ENCODE data around the gene SORCS1. TPM values are rescaled to one million over a fixed set of nuclear protein-coding genes. Genes with fewer than 3 reads are reported as not detected.
"Not testable (repeated sequence)": the region's sequence is repeated elsewhere in the genome, so short reads cannot be mapped to it uniquely, and the experiment has no call there.

The SORCS1 gene
- total RNA-seq, 2 experiments from 2014 or later, result not detected

GRCh38 chr10:107025676-107026075, 138.8 kb downstream of the SORCS1 start:
- no peaks in the 10 kb centered on the region for H3K27me3 Mint-ChIP-seq
- H3K36me3 Mint-ChIP-seq (ENCODE audit: low read depth), result no peaks in the 10 kb centered on the region
- no peak overlapping the region for H3K27ac Mint-ChIP-seq
- ChIA-PET POLR2A (no interaction called here), CTCF (no interaction called here)
- H3K4me1 Mint-ChIP-seq (ENCODE audit: low read depth), result no peaks in the 10 kb centered on the region
- TF ChIP-seq, protein P1, sequence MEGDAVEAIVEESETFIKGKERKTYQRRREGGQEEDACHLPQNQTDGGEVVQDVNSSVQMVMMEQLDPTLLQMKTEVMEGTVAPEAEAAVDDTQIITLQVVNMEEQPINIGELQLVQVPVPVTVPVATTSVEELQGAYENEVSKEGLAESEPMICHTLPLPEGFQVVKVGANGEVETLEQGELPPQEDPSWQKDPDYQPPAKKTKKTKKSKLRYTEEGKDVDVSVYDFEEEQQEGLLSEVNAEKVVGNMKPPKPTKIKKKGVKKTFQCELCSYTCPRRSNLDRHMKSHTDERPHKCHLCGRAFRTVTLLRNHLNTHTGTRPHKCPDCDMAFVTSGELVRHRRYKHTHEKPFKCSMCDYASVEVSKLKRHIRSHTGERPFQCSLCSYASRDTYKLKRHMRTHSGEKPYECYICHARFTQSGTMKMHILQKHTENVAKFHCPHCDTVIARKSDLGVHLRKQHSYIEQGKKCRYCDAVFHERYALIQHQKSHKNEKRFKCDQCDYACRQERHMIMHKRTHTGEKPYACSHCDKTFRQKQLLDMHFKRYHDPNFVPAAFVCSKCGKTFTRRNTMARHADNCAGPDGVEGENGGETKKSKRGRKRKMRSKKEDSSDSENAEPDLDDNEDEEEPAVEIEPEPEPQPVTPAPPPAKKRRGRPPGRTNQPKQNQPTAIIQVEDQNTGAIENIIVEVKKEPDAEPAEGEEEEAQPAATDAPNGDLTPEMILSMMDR (IDR thresholded peaks at IDR 0.05), result no peak
- no peak overlapping the region for H3K4me3 Mint-ChIP-seq
- ATAC-seq, result no peak
- no peaks in the 10 kb centered on the region for H3K9me3 Mint-ChIP-seq
- DNase-seq, result no peak
- intact Hi-C loops (cut with micrococcal nuclease), result no loop called here

DNA sequence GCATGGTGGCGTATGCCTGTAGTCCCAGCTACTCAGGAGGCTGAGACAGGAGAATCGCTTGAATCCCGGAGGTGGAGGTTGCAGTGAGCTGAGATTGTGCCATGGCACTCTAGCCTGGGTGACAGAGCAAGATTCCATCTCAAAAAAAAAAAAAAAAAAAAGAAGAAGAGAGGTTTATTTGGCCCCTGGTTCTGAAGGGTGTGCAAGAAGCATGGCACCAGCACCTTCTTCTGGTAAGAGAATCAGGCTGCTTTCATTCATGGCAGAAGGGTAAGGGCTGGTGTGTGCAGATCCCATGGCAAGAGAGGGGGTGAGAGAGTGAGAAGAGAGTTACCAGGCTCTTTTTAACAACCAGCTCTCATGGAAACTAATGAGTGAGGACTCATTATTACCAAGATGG, 140.5 kb downstream of the SORCS1 start:
- POLR2A ChIA-PET; intact Hi-C loops (cut with micrococcal nuclease); H3K36me3 Mint-ChIP-seq (ENCODE audit: low read depth); H3K4me3 Mint-ChIP-seq; ATAC-seq; CTCF ChIA-PET; H3K27ac Mint-ChIP-seq; DNase-seq; H3K4me1 Mint-ChIP-seq (ENCODE audit: low read depth); H3K9me3 Mint-ChIP-seq; H3K27me3 Mint-ChIP-seq: not testable (repeated sequence)

DNA sequence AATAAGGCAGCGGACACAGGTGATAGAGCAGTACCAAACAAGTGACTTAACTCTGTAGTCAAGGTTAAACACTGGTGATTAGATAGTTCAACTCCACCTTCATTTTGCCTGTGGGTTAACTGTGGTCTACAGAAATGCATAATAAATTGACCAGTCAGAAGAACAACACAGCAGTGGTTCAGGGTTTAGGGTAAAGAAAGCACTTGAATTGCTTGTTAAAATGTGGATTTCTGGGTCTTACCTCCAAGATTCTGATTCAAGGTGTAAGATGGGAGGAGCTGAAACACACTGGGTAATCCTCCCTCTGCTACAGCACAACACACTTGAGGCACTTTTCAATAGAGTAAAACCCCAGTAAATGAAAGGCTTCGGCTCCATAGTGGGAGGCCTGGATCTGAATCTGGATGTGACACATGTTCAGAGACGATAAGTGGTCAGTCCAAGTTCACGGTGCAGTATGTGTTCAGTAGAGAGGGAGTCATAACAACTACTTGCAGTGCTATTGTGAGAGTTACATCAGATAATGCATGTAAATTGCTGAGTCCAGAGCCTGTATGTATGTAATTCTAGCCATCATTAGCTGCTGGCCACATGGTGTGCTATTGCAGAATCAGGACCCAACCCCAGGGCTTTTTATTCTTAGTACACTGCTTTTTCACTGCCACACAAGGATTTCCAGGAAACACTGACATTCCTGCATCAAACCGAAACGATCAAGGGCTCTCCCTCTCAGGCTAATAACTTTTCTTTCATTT, 141.7 kb downstream of the SORCS1 start:
- Mint-ChIP-seq H3K4me1 (ENCODE audit: low read depth) (no peaks in the 10 kb centered on the region), H3K27me3 (no peaks in the 10 kb centered on the region), H3K36me3 (ENCODE audit: low read depth) (no peaks in the 10 kb centered on the region), H3K9me3 (no peaks in the 10 kb centered on the region), H3K27ac (no peak overlapping the region), H3K4me3 (no peak overlapping the region)
- POLR2A ChIA-PET, result no interaction called here
- intact Hi-C loops (cut with micrococcal nuclease), result no loop called here
- CTCF ChIA-PET, result no interaction called here
- ATAC-seq (no peak), DNase-seq (no peak)
- TF ChIP-seq, protein P1 (IDR thresholded peaks at IDR 0.05), result no peak

DNA sequence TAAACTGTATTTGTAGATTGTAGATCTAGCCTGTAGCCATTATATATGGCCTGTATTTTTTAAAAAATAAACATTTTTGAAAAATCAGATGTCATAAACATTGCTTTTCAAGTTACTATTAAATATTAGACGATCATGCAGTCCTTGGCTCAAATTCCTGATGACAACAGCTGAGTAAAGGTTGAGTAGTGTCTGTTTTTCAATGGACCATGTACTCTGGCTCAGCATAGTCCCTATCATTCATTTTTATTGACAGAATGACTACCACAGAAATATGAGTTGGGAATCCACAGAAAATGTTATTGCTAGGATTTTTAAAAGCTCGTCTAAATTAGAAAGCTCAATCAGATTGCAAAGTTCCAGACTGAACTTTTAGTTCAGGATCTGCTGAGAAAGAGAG, 145.4 kb downstream of the SORCS1 start:
- Mint-ChIP-seq H3K9me3 (no peaks in the 10 kb centered on the region), H3K27ac (no peak overlapping the region), H3K4me1 (ENCODE audit: low read depth) (no peaks in the 10 kb centered on the region), H3K27me3 (no peaks in the 10 kb centered on the region), H3K4me3 (no peak overlapping the region), H3K36me3 (ENCODE audit: low read depth) (no peaks in the 10 kb centered on the region)
- POLR2A ChIA-PET, result no interaction called here
- CTCF ChIA-PET, result no interaction called here
- no peak for ATAC-seq
- TF ChIP-seq, protein P1 (IDR thresholded peaks at IDR 0.05), result no peak
- intact Hi-C loops (cut with micrococcal nuclease), result no loop called here
- no peak for DNase-seq

- ChIA-PET CTCF (no interaction called here), POLR2A (interaction anchor here (1.0 kb wide), 1 partner anchor 19 kb away, joined by 3 read pairs; no protein-coding TSS in a partner anchor)
- no peak overlapping the region for H3K27ac Mint-ChIP-seq
- no peak overlapping the region for H3K4me3 Mint-ChIP-seq
- H3K4me1 Mint-ChIP-seq (ENCODE audit: low read depth), result no peaks in the 10 kb centered on the region
- no peaks in the 10 kb centered on the region for H3K36me3 Mint-ChIP-seq (ENCODE audit: low read depth)
- H3K9me3 Mint-ChIP-seq, result peaks cover 2% of the 10 kb centered on the region
- intact Hi-C loops (cut with micrococcal nuclease), result no loop called here
- no peak for DNase-seq
- H3K27me3 Mint-ChIP-seq, result no peaks in the 10 kb centered on the region
- no peak for ATAC-seq
- TF ChIP-seq, protein P1 (IDR thresholded peaks at IDR 0.05), result no peak
These were observed 151.1 kb downstream of the SORCS1 start for GRCh38 chr10:107013258-107014006.

Measured in activated CD8-positive, alpha-beta T cell treated with anti-CD3 and anti-CD28 coated beads for 36 hours (primary cell).